Large intestine (tissue), 3 donors: ENCODE measurements around the gene NUMBL. TPM values are rescaled to one million over a fixed set of nuclear protein-coding genes. Genes with fewer than 3 reads are reported as not detected.

ENCODE experiments used
- DNase-seq, 2 donors: peaks; one replicate each; pipeline versions ENCODE4 v3.0.0 to v3.0.0-alpha.2; 2013
- H3K27ac ChIP-seq: one replicate; pipeline ENCODE4 v1.5.1; 2013; ENCODE audit warnings: low read length
- H3K27me3 ChIP-seq: 2 replicates; pipeline ENCODE4 v1.6.1; 2013; ENCODE audit warnings: low read length; ENCODE audit not compliant: control insufficient read depth, insufficient read depth
- H3K36me3 ChIP-seq: 2 replicates; pipeline ENCODE4 v1.6.1; 2013; ENCODE audit warnings: low read length; ENCODE audit not compliant: control insufficient read depth, insufficient read depth
- H3K4me1 ChIP-seq: one replicate; pipeline ENCODE4 v1.6.1; 2013; ENCODE audit warnings: low read length; ENCODE audit not compliant: control insufficient read depth, insufficient read depth
- H3K4me3 ChIP-seq: one replicate; pipeline ENCODE4 v1.5.1; 2013; ENCODE audit warnings: low read length
- H3K9me3 ChIP-seq: one replicate; pipeline ENCODE4 v1.6.1; 2013; ENCODE audit warnings: mild to moderate bottlenecking, low read depth, low read length, moderate library complexity; ENCODE audit not compliant: control insufficient read depth
- WGBS: methylation state at CpG from one replicate; pipeline ENCODE4 v1.1.5; 2013; ENCODE audit warnings: low lambda C conversion rate; ENCODE audit not compliant: insufficient coverage; 5-methylcytosine and 5-hydroxymethylcytosine counted together
- polyA plus RNA-seq: library from polyadenylated mRNA; unstranded; fragments of 120-200 nt; gene quantifications from one replicate; pipeline ENCODE4 v1.2.1, GENCODE V29; 2013

Gene NUMBL
- polyA plus RNA-seq, 1 donor = 16.3 TPM

- Histone ChIP-seq H3K27ac (peak within 1 kb of the TSS; percentile 100), H3K27me3 (no peaks in the 10 kb centered on the region), H3K4me1 (peaks cover 24% of the 10 kb centered on the region), H3K9me3 (no peaks in the 10 kb centered on the region), H3K36me3 (peaks cover 13% of the 10 kb centered on the region), H3K4me3 (peak within 1 kb of the TSS; percentile 83)
- no CpG with 5 or more reads among the region's 76 CpGs for WGBS
- DNase-seq = peak; percentile 98 to 99
Observed at GRCh38 chr19:40716482-40717324, 26.3 kb upstream of the NUMBL start, which contains the start of the genes COQ8B and ITPKC. TSS of gene COQ8B (minus strand) at chr19:40716886. CDS start at chr19:40714632, 2,254 bp downstream. TSS of gene ITPKC (plus strand) at chr19:40717112. CDS start at chr19:40717136, 24 bp downstream.

- Histone ChIP-seq H3K36me3 (peaks cover 14% of the 10 kb centered on the region), H3K27ac (peak overlapping the region; percentile 100), H3K27me3 (no peaks in the 10 kb centered on the region), H3K4me1 (peaks cover 22% of the 10 kb centered on the region), H3K9me3 (no peaks in the 10 kb centered on the region), H3K4me3 (peak overlapping the region; percentile 83)
- no peak for DNase-seq
- no CpG with 5 or more reads among the region's 8 CpGs for WGBS
Observed at GRCh38 chr19:40716031-40716481, 25.6 kb upstream of the NUMBL start.

GRCh38 chr19:40714441-40715299, 24.2 kb upstream of the NUMBL start:
- no peaks in the 10 kb centered on the region for H3K27me3 ChIP-seq
- peaks cover 19% of the 10 kb centered on the region for H3K36me3 ChIP-seq
- peak; percentile 94 to 96 for DNase-seq
- H3K27ac ChIP-seq = peak overlapping the region; percentile 100
- H3K4me1 ChIP-seq = peaks cover 16% of the 10 kb centered on the region
- no CpG with 5 or more reads among the region's 31 CpGs for WGBS
- peak overlapping the region; percentile 83 for H3K4me3 ChIP-seq
- H3K9me3 ChIP-seq = no peaks in the 10 kb centered on the region

GRCh38 chr19:40713939-40714338, 23.5 kb upstream of the NUMBL start:
- Histone ChIP-seq H3K4me1 (peaks cover 16% of the 10 kb centered on the region), H3K27ac (peak overlapping the region; percentile 100), H3K36me3 (peaks cover 25% of the 10 kb centered on the region), H3K27me3 (no peaks in the 10 kb centered on the region), H3K9me3 (no peaks in the 10 kb centered on the region), H3K4me3 (no peak overlapping the region)
- no CpG with 5 or more reads among the region's 11 CpGs for WGBS
- no peak for DNase-seq

DNA sequence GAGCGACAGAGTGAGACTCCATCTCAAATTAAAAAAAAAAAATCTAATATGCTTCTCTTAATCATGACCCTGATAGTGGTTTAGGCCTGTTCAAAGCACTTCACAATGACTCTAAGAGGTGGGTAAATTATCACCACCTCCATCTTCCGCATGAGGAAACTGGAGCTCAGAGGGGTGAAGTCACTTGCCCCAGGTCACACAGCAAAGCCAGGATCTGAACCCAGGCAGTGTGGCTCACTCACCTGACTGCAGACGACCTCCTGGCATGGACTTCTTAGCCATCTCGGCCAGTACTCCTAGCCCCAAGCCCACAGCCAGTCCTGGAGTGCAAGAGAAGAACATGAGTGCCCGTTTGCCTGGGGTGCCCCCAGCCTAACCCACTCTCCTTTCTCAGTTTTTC, 19.4 kb upstream of the NUMBL start:
- Histone ChIP-seq H3K27ac (no peak overlapping the region), H3K36me3 (peaks cover 52% of the 10 kb centered on the region), H3K27me3 (no peaks in the 10 kb centered on the region), H3K4me3 (no peak overlapping the region), H3K4me1 (peaks cover 5% of the 10 kb centered on the region), H3K9me3 (no peaks in the 10 kb centered on the region)
- 100% methylated on average over 1 of the region's 5 CpGs for WGBS
- no peak for DNase-seq

GRCh38 chr19:40707615-40708014, 17.2 kb upstream of the NUMBL start:
- no peak overlapping the region for H3K4me3 ChIP-seq
- WGBS = 100% methylated on average over 1 of the region's 7 CpGs
- H3K36me3 ChIP-seq = peaks cover 72% of the 10 kb centered on the region
- no peak for DNase-seq
- H3K4me1 ChIP-seq = peaks cover 2% of the 10 kb centered on the region
- H3K9me3 ChIP-seq = no peaks in the 10 kb centered on the region
- H3K27ac ChIP-seq = no peak overlapping the region
- H3K27me3 ChIP-seq = no peaks in the 10 kb centered on the region

DNA sequence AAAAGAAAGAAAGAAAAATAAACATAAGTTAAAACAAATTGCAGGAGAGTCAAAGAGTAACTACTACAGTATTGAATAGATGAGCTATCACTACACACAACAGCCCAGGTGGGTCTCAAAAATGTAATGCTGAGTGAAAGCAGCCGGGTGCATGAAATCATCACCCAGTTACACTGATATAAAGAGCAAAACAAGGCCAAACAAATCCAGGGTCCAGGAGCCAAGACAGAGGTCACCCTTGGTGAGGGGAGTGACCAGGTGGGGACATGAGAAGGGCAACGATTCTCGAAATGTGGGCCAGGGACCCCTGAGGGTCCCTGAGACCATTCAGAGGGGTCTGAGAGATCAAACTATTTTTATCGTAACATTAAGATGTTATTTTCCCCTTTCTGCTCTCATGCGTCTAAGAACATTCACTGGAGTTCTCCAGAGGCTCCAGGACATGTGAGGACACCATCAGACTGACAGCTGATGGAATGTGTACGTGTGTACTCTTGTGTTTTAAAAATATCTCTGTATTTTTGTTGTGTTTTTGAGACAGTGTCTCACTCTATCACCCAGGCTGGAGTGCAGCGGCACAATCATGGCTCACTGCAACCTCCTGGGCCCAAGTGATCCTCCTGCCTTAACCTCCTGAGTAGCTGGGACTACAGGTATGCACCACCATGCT, 15.6 kb upstream of the NUMBL start:
- Histone ChIP-seq H3K4me1 (peaks cover 2% of the 10 kb centered on the region), H3K4me3 (no peak overlapping the region), H3K27ac (no peak overlapping the region), H3K36me3 (peaks cover 78% of the 10 kb centered on the region), H3K9me3 (no peaks in the 10 kb centered on the region), H3K27me3 (no peaks in the 10 kb centered on the region)
- no CpG with 5 or more reads among the region's 7 CpGs for WGBS
- DNase-seq = no peak

GRCh38 chr19:40705362-40705651, 14.9 kb upstream of the NUMBL start:
- Histone ChIP-seq H3K27me3 (no peaks in the 10 kb centered on the region), H3K4me3 (no peak overlapping the region), H3K36me3 (peaks cover 81% of the 10 kb centered on the region), H3K27ac (no peak overlapping the region), H3K4me1 (peaks cover 2% of the 10 kb centered on the region), H3K9me3 (no peaks in the 10 kb centered on the region)
- WGBS = 90% methylated on average over 4 of the region's 9 CpGs
- no peak for DNase-seq

- peaks cover 84% of the 10 kb centered on the region for H3K36me3 ChIP-seq
- H3K9me3 ChIP-seq = no peaks in the 10 kb centered on the region
- H3K27me3 ChIP-seq = no peaks in the 10 kb centered on the region
- no peak for DNase-seq
- H3K4me1 ChIP-seq = peaks cover 2% of the 10 kb centered on the region
- 100% methylated on average over 3 of the region's 18 CpGs for WGBS
- no peak overlapping the region for H3K4me3 ChIP-seq
- no peak overlapping the region for H3K27ac ChIP-seq
Observed at GRCh38 chr19:40704491-40705361, 14.3 kb upstream of the NUMBL start.
